ENCODE measurements around the gene LASP1NB.

LASP1NB gene

DNA sequence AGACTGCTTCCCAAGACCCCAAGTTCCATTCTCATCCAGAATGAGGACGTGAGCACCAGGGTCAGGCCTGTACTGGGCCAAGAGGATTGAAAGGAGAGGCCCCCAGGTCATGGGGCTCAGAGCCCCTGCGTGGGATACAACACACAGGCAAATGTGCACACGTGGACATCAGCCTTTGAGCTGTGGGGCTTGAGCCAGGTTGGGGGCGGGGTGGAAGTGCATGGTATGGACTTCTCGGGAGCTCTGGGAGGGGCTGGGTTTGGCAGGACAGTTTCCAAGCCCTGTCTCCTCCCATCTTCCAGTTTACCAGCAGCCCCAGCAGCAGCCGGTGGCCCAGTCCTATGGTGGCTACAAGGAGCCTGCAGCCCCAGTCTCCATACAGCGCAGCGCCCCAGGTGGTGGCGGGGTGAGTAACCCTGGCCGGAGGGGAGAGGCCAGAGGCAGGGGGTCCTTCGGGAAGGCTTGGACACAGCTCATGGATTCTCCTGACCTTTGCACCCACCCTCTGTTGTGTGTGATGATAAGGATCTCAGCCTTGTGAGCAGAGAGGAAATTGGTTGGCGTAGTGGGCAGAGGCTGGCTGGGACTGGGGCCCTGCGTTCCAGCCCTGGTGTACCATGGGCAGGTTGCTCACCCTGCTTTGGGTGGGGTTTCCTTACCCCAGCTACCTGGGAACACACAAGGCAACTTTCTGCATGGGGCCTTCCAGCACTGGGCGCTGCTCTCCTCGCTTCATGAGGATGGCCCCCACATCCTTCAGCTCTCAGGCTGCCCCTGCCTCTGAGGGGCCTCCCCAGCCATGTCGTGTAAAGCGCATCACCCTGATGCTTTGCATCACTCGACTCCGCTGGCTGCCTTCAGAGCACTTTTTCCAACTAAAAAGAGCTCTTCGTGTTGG is 10.4 kb upstream of the LASP1NB start:
- ChIA-PET POLR2A (interaction anchor here (0.7 to 5.4 kb wide), 21 partner anchors 8 to 546 kb away, joined by 3 to 112 read pairs (median 4); partner anchors contain the start of genes CDK12, LASP1, LASP1NB and PIP4K2B), CTCF (ENCODE audit: low intra/inter-chr PET ratio, low total read pairs) (interaction anchor here (1.3 kb wide), 1 partner anchor 43 kb away, joined by 3 read pairs; no protein-coding TSS in a partner anchor)
- H3K36me3 ChIP-seq (replicated peaks in 1 of 2; ENCODE audit: control insufficient read depth in 1 of 2, insufficient read depth in 2 of 2, low read length in 2 of 2), result peaks cover 42 to 76% of the 10 kb centered on the region in 2 experiments
- in situ Hi-C loops (cut with HindIII; ENCODE audit: extremely low pct_ligation_motif_present, low pct_unique_long_range_greater_than_20kb), result no loop called here
- no peaks in the 10 kb centered on the region for H3K79me2 ChIP-seq (ENCODE audit: insufficient read depth, low read length)
- ATAC-seq (peak; percentile 90), DNase-seq (ENCODE audit: low spot score) (peak; percentile 93), FAIRE-seq (peak; percentile 98)
- H3K27ac ChIP-seq (ENCODE audit: extremely low read length, insufficient read depth, low read length), result peak overlapping the region; percentile 62
- H3K9me3 ChIP-seq (ENCODE audit: low read length), result no peaks in the 10 kb centered on the region
- H3K9ac ChIP-seq (ENCODE audit: insufficient read depth, low read depth, low read length), result 0 out of 2 replicates have a peak overlapping the region, but pooled peaks have one; percentile 10
- intact Hi-C loops (cut with micrococcal nuclease; ENCODE audit: unreplicated experiment), result loop anchor here (1.0 to 10.0 kb wide), 3 partner anchors 30 to 240 kb away; partner anchors contain the start of genes LASP1 and PLXDC1
- H3K4me2 ChIP-seq (ENCODE audit: low read depth, low read length), result peak overlapping the region; percentile 53
- no peaks in the 10 kb centered on the region for H4K20me1 ChIP-seq (ENCODE audit: insufficient read depth, low read length)
- H3K4me1 ChIP-seq (ENCODE audit: insufficient read depth, low read length), result peaks cover 44% of the 10 kb centered on the region
- no peaks in the 10 kb centered on the region for H3K27me3 ChIP-seq (ENCODE audit: control insufficient read depth in 1 of 2, insufficient read depth in 2 of 2, low read length in 2 of 2)
- no peak overlapping the region for H2AFZ ChIP-seq (ENCODE audit: low read length)
- 54% methylated on average over 17 of the region's 20 CpGs for WGBS (ENCODE audit: low lambda C conversion rate)
- BruUV-seq (replicated peaks), result no TSS peak
- H3K4me3 ChIP-seq (replicated peaks in 1 of 3; ENCODE audit: insufficient read depth in 1 of 3, low read depth in 2 of 3, low read length in 3 of 3), result peak overlapping the region in 1 of 3 experiments; percentile 13; a peak in 1 of 6 replicates
- no peak for TF ChIP-seq ZKSCAN8 (CRISPR knock-in tag; IDR thresholded peaks at IDR 0.05; ENCODE audit: borderline replicate concordance)
- no peak for TF ChIP-seq ZNF792 (CRISPR knock-in tag; IDR thresholded peaks at IDR 0.05)
- TF ChIP-seq RFXANK (CRISPR knock-in tag; IDR thresholded peaks at IDR 0.05), result 0 out of 2 replicates have a peak, but pooled peaks have one; percentile 20
- TF ChIP-seq MED1 (CRISPR knock-in tag; IDR thresholded peaks at IDR 0.05), result peak; percentile 73; the same call in 1 of the 2 replicates
- no peak for TF ChIP-seq BRCA1 (CRISPR knock-in tag; IDR thresholded peaks at IDR 0.05)
- 0 out of 2 replicates have a peak, but pooled peaks have one; percentile 62 for TF ChIP-seq THAP9 (CRISPR knock-in tag; IDR thresholded peaks at IDR 0.05; ENCODE audit: borderline replicate concordance)
- TF ChIP-seq, protein P1, sequence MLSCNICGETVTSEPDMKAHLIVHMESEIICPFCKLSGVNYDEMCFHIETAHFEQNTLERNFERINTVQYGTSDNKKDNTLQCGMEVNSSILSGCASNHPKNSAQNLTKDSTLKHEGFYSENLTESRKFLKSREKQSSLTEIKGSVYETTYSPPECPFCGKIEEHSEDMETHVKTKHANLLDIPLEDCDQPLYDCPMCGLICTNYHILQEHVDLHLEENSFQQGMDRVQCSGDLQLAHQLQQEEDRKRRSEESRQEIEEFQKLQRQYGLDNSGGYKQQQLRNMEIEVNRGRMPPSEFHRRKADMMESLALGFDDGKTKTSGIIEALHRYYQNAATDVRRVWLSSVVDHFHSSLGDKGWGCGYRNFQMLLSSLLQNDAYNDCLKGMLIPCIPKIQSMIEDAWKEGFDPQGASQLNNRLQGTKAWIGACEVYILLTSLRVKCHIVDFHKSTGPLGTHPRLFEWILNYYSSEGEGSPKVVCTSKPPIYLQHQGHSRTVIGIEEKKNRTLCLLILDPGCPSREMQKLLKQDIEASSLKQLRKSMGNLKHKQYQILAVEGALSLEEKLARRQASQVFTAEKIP (CRISPR knock-in tag; IDR thresholded peaks at IDR 0.05; ENCODE audit: borderline replicate concordance), result no peak
- TF ChIP-seq AGO1 (IDR thresholded peaks at IDR 0.05; ENCODE audit: low read depth, low read length, poor library complexity, severe bottlenecking), result no peak
- no peak; the same call in 1 of the 2 replicates for TF ChIP-seq ZNF768 (CRISPR knock-in tag; IDR thresholded peaks at IDR 0.05)
- TF ChIP-seq GATAD1 (CRISPR knock-in tag; IDR thresholded peaks at IDR 0.05), result no peak; the same call in 1 of the 2 replicates
- peak; percentile 73 for TF ChIP-seq ZNF770 (CRISPR knock-in tag; IDR thresholded peaks at IDR 0.05)
- TF ChIP-seq NFE2 (CRISPR knock-in tag; IDR thresholded peaks at IDR 0.05), result no peak
- no peak for TF ChIP-seq ARNT2 (CRISPR knock-in tag; IDR thresholded peaks at IDR 0.05; ENCODE audit: low read depth)
- peak; percentile 51; the same call in 1 of the 2 replicates for TF ChIP-seq ZFY (CRISPR knock-in tag; IDR thresholded peaks at IDR 0.05)
- no peak for TF ChIP-seq PAX8 (CRISPR knock-in tag; IDR thresholded peaks at IDR 0.05; ENCODE audit: borderline replicate concordance)
- TF ChIP-seq, protein P2, sequence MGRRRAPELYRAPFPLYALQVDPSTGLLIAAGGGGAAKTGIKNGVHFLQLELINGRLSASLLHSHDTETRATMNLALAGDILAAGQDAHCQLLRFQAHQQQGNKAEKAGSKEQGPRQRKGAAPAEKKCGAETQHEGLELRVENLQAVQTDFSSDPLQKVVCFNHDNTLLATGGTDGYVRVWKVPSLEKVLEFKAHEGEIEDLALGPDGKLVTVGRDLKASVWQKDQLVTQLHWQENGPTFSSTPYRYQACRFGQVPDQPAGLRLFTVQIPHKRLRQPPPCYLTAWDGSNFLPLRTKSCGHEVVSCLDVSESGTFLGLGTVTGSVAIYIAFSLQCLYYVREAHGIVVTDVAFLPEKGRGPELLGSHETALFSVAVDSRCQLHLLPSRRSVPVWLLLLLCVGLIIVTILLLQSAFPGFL (CRISPR knock-in tag; IDR thresholded peaks at IDR 0.05), result no peak

Measured in HepG2 (cell line).